NT2/D1 (cell line): ENCODE data around the gene SIGLEC11.

ENCODE experiments used
- SUZ12 ChIP-seq: IDR thresholded peaks from 2 replicates; pipeline ENCODE4 v1.6.1; 2011; ENCODE audit not compliant: insufficient read length, insufficient read depth; ENCODE audit errors: extremely low read depth
- YY1 ChIP-seq: IDR thresholded peaks from 2 replicates; pipeline ENCODE4 v1.6.1; 2011; ENCODE audit not compliant: insufficient read length, insufficient read depth
- ZNF274 ChIP-seq: IDR thresholded peaks from 2 replicates; pipeline ENCODE4 v1.6.1; 2011; ENCODE audit warnings: mild to moderate bottlenecking, low read depth, low read length

- no peak for TF ChIP-seq SUZ12
- no peak for TF ChIP-seq ZNF274
- TF ChIP-seq YY1, result no peak
Observed at GRCh38 chr19:49910179-49910578, 50.8 kb downstream of the SIGLEC11 start.
